GM21381 (cell line): ENCODE results near the gene MRPL20.
"Not testable (repeated sequence)": the region's sequence is repeated elsewhere in the genome, so short reads cannot be mapped to it uniquely, and the experiment has no call there.

Experiments
- ATAC-seq: cut with Tn5 transposase; IDR thresholded peaks from one replicate; pipeline ENCODE4 v1.9.1; 2021; ENCODE audit warnings: mild to moderate bottlenecking, moderate library complexity; ENCODE audit not compliant: unreplicated experiment

The MRPL20 gene

GRCh38 chr1:1406821-1407635 is at the start of gene MRPL20:
MRPL20 (minus strand) TSS chr1:1407293; CDS start chr1:1407217, 76 bp downstream.
- peak; percentile 96 for ATAC-seq

- not testable (repeated sequence) for ATAC-seq
Measured at GRCh38 chr1:1456683-1457255, 49.7 kb upstream of the MRPL20 start.

GRCh38 chr1:1455934-1456333 is 48.8 kb upstream of the MRPL20 start:
- not testable (repeated sequence) for ATAC-seq

GRCh38 chr1:1455366-1455884 is 48.3 kb upstream of the MRPL20 start:
- ATAC-seq = no peak

- ATAC-seq = not testable (repeated sequence)
Measured at GRCh38 chr1:1454286-1455056, 47.4 kb upstream of the MRPL20 start.

- ATAC-seq = no peak
Measured at GRCh38 chr1:1452882-1453281, 45.8 kb upstream of the MRPL20 start.

GRCh38 chr1:1452365-1452739 is 45.3 kb upstream of the MRPL20 start:
- not testable (repeated sequence) for ATAC-seq

GRCh38 chr1:1451696-1452364 is 44.7 kb upstream of the MRPL20 start:
- ATAC-seq = no peak

GRCh38 chr1:1450616-1451015 is 43.5 kb upstream of the MRPL20 start:
- not testable (repeated sequence) for ATAC-seq

GRCh38 chr1:1449099-1449739 is 42.1 kb upstream of the MRPL20 start, which contains the start of gene ATAD3C:
ATAD3C (plus strand) TSS chr1:1449689; CDS start chr1:1450684, 995 bp downstream.
- ATAC-seq = no peak

GRCh38 chr1:1446631-1447030 is 39.5 kb upstream of the MRPL20 start:
- not testable (repeated sequence) for ATAC-seq

GRCh38 chr1:1442069-1442770 is 35.1 kb upstream of the MRPL20 start:
- no peak for ATAC-seq

- ATAC-seq = no peak
Measured at GRCh38 chr1:1441002-1441888, 34.2 kb upstream of the MRPL20 start.

GRCh38 chr1:1440262-1441001 is 33.3 kb upstream of the MRPL20 start:
- ATAC-seq = no peak

- ATAC-seq = no peak
Measured at GRCh38 chr1:1439546-1440261, 32.6 kb upstream of the MRPL20 start.

- no peak for ATAC-seq
Measured at GRCh38 chr1:1438531-1439381, 31.7 kb upstream of the MRPL20 start.
